ENCODE measurements around the gene PAX5.
"Not testable (repeated sequence)": the region's sequence is repeated elsewhere in the genome, so short reads cannot be mapped to it uniquely, and the experiment has no call there.

PAX5 gene

DNA sequence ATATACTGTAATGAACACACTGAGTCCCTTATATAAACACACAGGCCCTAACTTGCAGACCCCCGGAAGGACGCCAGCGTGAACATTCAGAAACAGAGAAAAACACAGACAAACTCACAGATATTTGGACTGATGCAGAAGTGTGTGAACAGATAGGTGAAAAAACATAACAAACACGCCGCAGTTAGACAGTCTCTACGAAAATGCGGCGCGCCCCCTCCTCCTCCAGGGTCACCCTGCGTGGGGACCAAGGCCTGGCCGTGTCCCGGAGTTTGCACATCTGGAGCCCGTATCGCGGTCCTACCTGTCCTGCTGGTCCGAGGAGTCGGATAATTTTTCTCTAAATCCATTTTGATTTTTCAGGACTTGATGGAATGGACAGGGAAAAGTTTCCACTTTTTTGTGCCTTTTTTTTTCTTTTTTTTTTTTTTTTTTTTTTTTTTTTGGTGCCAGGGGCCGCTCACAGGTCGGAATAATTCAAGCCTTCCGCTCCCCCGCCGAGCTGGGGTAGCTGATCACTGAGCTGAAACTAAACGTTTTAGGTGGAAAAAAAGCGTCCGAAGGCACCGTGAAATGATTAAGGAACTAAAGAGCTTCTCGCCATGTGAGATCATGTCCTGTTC is at the start of gene PAX5:
Gene PAX5, minus strand, starts transcription at position 587 of the 623 bp plus-strand sequence. Its CDS starts 237 bp downstream, at position 350.
- no peak for DNase-seq

DNA sequence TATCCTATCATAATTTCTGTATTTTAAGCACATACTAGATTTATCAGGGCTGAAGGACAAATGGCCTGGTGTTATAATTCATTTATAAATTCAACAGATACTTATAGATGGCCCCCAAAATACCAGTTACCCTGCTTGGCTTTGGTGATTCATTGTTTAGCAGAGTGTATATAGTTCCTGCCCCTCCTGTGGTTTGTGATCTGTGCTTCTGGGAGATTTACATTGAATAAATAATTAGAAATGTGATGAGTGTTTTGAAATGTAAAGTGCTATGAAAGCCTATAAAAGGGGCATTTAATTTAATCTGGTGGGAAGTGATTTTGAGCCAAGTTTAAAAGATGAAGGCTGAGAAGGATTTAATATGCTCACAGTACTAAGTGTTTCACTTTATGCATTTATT is 49.6 kb upstream of the PAX5 start:
- DNase-seq = no peak

DNA sequence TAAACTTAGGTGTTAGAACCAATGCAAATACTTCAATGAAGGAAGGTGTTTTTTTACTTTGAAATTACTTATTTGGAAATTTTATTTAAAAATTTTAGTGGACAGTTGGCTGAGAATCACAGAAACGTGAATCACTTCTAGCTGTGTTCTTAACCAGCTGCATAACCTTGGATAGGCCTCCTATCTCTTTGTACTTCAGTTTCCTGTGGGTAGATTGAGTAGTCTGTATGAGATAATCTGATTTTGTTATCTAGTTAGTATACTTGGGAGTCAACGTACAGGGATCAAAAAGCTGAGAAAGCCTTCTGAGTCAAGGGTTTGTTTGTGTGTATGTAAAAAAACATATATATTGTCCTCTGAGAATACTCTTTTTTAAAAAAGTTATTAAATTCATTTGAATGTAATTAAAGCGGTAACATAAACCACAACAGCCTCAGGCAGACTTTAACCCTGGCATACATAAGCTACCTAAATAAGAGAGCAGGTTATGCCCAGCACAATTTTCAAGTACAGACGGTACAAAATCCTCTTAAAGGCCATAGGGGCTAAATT is 48.2 kb upstream of the PAX5 start:
- no peak for DNase-seq

DNA sequence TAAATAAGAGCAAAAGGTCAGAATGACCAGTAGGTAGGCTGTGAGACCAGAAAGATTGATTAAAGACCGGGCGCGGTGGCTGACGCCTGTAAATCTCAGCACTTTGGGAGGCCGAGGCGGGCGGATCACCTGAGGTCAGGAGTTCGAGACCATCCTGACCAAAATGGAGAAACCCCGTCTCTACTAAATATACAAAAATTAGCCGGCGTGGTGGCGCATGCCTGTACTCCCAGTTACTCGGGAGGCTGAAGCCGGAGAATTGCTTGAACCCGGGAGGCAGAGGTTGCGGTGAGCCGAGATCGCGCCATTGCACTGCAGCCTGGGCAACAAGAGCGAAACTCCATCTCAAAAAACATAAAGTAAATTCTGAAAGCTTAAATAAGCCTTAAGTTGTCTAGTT is 47.4 kb upstream of the PAX5 start:
- not testable (repeated sequence) for DNase-seq

DNA sequence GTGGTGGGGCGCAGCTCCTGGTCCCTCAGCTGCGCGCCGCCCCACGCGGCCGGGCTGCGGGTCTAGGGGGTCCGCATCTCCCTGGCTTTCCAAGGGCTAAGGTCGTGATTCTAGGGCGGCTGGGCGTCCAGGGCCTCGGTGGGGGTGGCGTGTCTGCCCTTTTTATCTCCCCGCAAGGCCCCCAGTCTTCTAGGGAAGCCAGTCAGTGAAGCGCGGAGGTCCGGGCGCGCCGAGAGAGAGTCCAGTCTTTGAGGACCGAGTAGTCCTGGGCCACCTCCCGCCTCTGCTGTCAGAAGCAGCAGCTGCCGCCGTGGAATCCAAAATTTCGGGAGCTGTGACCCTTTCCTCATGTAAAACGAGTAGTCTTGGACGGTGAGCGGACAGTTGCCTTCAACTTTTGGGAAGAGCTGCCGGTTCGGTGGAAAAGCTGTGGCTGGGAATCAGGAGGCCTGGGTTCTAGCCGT is 46.1 kb upstream of the PAX5 start:
- DNase-seq = not testable (repeated sequence)

DNA sequence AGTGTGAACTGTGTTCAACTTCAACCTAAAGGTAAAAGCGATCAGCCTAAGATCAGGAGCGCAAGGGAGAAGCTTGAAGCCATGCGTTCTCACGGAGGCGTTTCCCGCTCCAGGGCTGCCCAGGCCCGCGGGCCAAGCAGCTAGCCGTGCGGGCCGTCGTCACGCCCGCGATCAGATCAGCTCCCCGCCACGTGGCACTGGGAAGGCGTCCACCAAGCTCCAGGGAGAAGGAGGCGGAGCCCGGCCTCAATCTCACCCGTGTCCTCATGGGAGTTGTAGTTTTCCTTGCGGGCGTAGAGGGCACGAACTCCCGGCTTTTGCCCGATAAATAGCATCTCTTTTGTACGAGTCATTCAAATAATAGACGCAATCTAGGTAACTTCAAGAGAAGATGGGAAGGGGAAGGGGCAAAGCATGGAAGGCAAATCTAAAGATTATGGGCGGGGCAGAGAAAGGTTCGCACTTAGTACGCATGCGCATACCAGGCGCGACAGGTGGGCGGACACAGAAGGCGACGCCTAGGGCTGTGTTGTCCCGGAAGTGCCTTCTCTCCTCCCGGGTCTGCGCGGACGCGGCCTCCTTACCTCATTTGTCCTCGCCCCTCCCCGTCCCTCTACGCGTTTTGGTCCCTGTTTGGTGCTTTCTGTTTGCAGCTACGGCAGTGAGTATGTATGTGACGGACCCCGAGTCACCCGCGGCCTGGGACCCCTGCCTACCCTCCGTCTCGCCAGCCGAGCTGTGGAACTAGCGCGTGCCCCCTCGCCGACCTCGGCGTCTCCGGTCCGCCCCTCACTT is 45.5 kb upstream of the PAX5 start:
- peak; percentile 93 for DNase-seq

DNA sequence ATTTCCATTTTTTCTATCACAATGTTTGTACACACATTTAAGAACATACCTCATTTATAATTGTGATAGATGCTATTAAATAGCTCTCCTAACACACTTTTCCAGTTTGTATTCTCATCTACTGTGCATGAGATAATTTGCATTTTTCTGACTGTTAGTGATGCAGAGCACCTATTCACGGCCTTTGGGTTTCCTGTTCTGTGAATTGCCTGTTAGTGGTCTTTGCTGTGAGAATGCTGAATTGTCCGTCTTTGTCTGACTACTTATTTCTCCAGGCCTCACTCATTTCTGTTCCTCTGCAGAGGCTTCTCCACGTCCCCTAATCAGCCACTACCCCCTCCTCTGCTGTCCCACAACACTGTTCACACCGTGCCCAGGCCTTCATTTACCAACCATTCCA is 40.7 kb upstream of the PAX5 start:
- not testable (repeated sequence) for DNase-seq

- no peak for DNase-seq
These were observed 32.2 kb upstream of the PAX5 start for GRCh38 chr9:37066139-37066725.

DNA sequence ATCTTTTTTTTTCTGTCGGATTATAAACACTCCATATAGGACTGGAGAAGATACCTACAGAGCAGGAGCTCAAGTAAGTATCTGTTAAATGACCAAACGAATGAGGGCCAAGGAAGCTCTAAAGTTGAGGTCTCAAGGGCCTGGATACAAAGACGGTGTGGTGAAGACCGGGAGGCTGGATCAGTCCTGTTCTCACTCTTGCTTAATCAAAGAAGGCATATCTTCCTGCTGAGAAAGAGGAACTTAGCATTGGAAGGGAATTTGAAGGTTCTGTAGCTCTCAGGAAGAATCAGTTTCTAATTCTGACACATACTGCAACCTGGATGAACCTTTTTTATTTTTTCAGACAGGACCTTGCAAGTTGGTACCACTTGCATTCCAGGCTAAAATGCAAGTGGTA is 28.3 kb upstream of the PAX5 start:
- no peak for DNase-seq

DNA sequence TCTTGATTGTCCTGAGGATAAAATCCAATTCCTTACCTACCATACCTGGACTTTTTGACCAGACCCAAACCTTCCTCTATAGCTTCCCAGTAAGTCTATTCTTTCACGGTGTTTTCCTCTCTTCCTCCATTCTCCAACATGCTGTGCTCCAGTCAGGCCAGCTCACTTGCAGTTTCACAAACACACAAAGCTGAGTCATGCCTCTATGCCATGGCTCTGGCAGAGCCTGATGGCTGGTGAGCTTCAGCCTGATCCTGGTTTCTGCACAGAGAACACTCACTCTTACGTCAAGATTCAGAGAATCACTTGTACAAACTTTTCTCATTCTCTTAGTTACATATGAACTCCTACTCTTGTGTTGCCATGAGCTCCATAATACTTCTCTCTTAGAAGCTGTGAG is 27.7 kb upstream of the PAX5 start:
- DNase-seq = no peak

DNA sequence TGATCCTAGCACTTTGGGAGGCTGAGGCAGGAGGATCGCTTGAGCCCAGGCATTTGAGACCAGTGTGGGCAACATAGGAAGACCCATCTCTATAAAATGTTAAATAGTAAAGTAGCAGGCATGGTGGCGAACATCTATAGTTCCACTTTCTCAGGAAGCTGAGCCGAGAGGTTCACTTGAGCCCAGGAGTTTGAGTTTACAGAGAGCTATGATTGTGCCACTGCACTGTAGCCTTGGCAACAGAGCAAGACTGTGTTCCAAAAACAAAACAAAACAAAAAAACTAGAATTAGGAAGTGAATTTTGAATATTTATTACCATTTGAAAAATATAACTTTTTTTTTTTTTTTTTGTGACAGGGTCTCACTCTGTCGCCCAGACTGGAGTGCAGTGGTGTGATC is 26.8 kb upstream of the PAX5 start:
- no peak for DNase-seq

GRCh38 chr9:37056046-37056920 is 22.2 kb upstream of the PAX5 start:
- no peak for DNase-seq

GRCh38 chr9:37054363-37054720 is 20.3 kb upstream of the PAX5 start:
- DNase-seq = not testable (repeated sequence)

- no peak for DNase-seq
These were observed 19.8 kb upstream of the PAX5 start for GRCh38 chr9:37053684-37054362.

GRCh38 chr9:37046683-37047082 is 12.6 kb upstream of the PAX5 start:
- DNase-seq = no peak

DNA sequence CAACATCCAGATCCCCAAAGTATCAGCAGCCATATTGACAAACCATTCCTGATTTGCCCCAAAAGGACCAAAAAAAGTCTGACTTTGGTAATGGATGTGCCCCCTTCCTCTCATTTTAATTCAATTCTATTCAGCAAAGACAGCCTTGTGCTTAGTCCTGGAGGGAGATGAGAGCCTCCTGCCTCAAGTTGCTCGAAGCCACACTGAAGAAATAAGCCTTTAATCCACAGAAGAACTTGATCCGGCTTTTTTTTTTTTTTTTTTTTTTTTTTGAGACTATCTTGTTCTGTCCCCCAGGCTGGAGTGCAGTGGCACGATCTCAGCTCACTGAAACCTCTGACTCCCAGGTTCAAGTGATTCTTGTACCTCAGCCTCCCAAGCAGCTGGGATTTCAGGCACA is 8.4 kb upstream of the PAX5 start:
- DNase-seq = no peak

- no peak for DNase-seq
These were observed 6.5 kb upstream of the PAX5 start for GRCh38 chr9:37040508-37041127.

- no peak for DNase-seq
These were observed 4.9 kb upstream of the PAX5 start for GRCh38 chr9:37038943-37039464.

DNA sequence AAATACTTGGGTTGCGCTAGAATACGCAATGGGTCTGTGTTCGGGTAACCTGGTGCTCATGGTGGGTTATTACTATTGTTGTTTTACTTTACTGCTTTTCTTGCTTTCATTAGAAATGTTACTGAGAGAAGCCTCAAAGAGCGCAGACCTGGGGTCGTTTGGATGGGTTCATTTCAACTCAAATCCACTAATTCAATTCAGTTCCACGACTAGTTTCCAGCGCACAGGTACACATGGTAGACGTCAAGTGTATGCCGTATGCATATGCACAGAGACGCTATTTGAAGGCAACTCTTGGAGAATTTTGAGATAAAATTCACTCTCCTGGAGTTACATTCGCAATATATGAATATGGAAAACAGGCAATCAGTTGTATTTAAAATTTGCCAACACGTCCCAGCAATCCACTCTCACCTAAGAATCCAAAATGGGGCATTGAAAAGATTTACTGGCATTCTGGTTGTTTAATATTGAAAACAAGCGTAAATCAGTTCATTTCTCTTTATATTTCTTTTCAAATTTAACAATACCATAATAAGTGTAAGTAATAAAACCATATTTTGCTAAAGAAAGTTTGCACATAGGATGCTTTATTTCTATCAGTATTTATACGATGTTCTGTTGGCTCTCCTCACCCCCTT is 4.4 kb upstream of the PAX5 start:
- DNase-seq = no peak

DNA sequence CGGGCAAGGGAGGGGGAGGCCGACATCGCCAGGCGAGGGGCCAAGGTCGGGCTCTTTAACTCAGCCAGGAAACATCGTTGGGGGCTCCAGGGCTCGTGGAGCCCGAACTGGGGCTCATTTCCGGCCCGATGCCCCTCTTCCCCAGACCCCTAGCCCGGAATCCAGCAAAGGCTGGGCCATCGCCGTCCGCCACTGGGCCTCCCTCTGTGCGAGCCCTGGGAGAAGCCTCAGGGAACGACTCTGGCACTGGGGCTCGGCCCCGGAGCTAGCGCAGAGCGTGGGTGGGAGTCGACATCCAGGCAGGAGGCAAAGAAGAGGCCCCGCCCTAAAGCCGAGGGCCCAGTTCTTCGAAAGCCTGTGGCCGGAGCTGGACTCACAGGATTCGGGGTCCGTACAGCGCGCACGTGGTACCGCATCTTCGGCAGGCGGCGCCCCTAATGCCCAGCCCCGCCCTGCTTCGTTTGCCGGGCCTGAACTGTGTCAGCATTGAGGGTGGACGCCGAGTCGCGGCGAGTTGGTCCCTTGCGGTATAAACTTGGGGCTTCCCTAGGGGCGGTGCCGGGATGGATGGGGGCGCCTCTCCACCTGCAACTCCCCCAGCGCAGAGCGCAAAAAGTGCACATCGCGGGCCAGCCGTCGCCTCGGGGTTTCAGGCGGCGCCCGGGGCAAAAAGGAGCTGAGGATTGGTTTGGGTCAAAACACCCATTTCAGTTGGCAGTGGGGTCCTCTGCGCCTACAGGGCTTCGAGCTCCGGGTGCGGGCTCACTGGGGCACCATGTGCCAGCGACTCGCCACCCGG is 3.6 kb upstream of the PAX5 start:
- no peak for DNase-seq

Data from left hindlimb (tissue), 1 donor.